Mesendoderm (in vitro differentiated cells): ENCODE data around the gene PTPRG.
A peak's percentile ranks its signal among the peaks of the same experiment; 100 is the strongest.

ENCODE experiments used
- DNase-seq: peaks from one replicate; pipeline ENCODE4 v3.0.0; 2013
- H2AK5ac ChIP-seq: 2 replicates; pipeline ENCODE4 v1.6.1; 2013; ENCODE audit warnings: low read length, inconsistent platforms
- H2BK120ac ChIP-seq: 2 replicates; pipeline ENCODE4 v1.6.1; 2013; ENCODE audit warnings: low read depth, mild to moderate bottlenecking, low read length, moderate library complexity, mixed read lengths
- H2BK15ac ChIP-seq: replicated peaks from 2 replicates; pipeline ENCODE4 v1.6.1; 2013; ENCODE audit warnings: low read depth, mild to moderate bottlenecking, moderate library complexity
- H2BK5ac ChIP-seq: 2 replicates; pipeline ENCODE4 v1.6.1; 2013; ENCODE audit warnings: low read length, inconsistent platforms
- H3K18ac ChIP-seq: 2 replicates; pipeline ENCODE4 v1.6.1; 2013; ENCODE audit warnings: mild to moderate bottlenecking, low read length, mixed read lengths
- H3K23ac ChIP-seq: one replicate; pipeline ENCODE4 v1.6.1; 2013; ENCODE audit warnings: low read length
- H3K27ac ChIP-seq: 2 replicates; pipeline ENCODE4 v1.5.1; 2013; ENCODE audit warnings: low read depth, mild to moderate bottlenecking, inconsistent platforms, low read length, moderate library complexity
- H3K27me3 ChIP-seq: 2 replicates; pipeline ENCODE4 v1.6.1; 2013; ENCODE audit warnings: low read length, control low read depth, mild to moderate bottlenecking, inconsistent platforms; ENCODE audit not compliant: insufficient read depth, poor library complexity
- H3K36me3 ChIP-seq: 2 replicates; pipeline ENCODE4 v1.6.1; 2013; ENCODE audit warnings: low read length, inconsistent platforms; ENCODE audit not compliant: control insufficient read depth, insufficient read depth
- H3K4ac ChIP-seq: one replicate; pipeline ENCODE4 v1.6.1; 2013; ENCODE audit warnings: low read depth, mild to moderate bottlenecking, low read length, moderate library complexity
- H3K4me1 ChIP-seq: 2 replicates; pipeline ENCODE4 v1.6.1; 2013; ENCODE audit warnings: low read depth, low read length, inconsistent platforms; ENCODE audit not compliant: control insufficient read depth
- H3K4me2 ChIP-seq: 2 replicates; pipeline ENCODE4 v1.6.1; 2013; ENCODE audit warnings: low read length
- H3K4me3 ChIP-seq: 2 replicates; pipeline ENCODE4 v1.5.1; 2013; ENCODE audit warnings: mild to moderate bottlenecking, low read length
- H3K56ac ChIP-seq: one replicate; pipeline ENCODE4 v1.6.1; 2013; ENCODE audit warnings: low read length
- H3K79me1 ChIP-seq: 2 replicates; pipeline ENCODE4 v1.6.1; 2013; ENCODE audit warnings: low read length, inconsistent platforms
- H3K79me2 ChIP-seq: 2 replicates; pipeline ENCODE4 v1.6.1; 2013; ENCODE audit warnings: mild to moderate bottlenecking, low read length; ENCODE audit not compliant: control insufficient read depth, insufficient read depth
- H3K9ac ChIP-seq: 2 replicates; pipeline ENCODE4 v1.6.1; 2013; ENCODE audit warnings: low read length, inconsistent platforms
- H4K5ac ChIP-seq: one replicate; pipeline ENCODE4 v1.6.1; 2013; ENCODE audit warnings: low read length
- H4K8ac ChIP-seq: one replicate; pipeline ENCODE4 v1.6.1; 2013; ENCODE audit warnings: low read depth, mild to moderate bottlenecking, control low read depth, low read length, moderate library complexity
- WGBS: extraction: QIAGEN DNeasy Blood & Tissue Kit; methylation state at CpG from one replicate; pipeline ENCODE4 v1.1.7; 2013; ENCODE audit warnings: low lambda C conversion rate, missing lambda C conversion rate; ENCODE audit not compliant: insufficient coverage; ENCODE audit errors: extremely low coverage; 5-methylcytosine and 5-hydroxymethylcytosine counted together

Gene PTPRG

GRCh38 chr3:61924991-61925390 lies 363.6 kb downstream of the PTPRG start:
- Histone ChIP-seq H3K36me3 (no peaks in the 10 kb centered on the region), H3K27me3 (no peaks in the 10 kb centered on the region), H3K79me2 (peaks cover 33% of the 10 kb centered on the region), H2BK5ac (no peak overlapping the region), H3K4me3 (no peak overlapping the region), H4K8ac (no peak overlapping the region), H3K56ac (no peak overlapping the region), H2AK5ac (no peak overlapping the region), H3K27ac (no peak overlapping the region), H3K9ac (no peak overlapping the region), H2BK120ac (no peak overlapping the region), H2BK15ac (no peak overlapping the region), H3K18ac (no peak overlapping the region), H3K4me2 (no peak overlapping the region), H3K4me1 (peaks cover 7% of the 10 kb centered on the region), H3K23ac (peak overlapping the region; percentile 4), H4K5ac (no peak overlapping the region), H3K4ac (no peak overlapping the region), H3K79me1 (peaks cover 16% of the 10 kb centered on the region)
- DNase-seq = no peak
- WGBS = no CpG with 5 or more reads among the region's 2 CpGs

- H3K9ac ChIP-seq = no peak overlapping the region
- peaks cover 16% of the 10 kb centered on the region for H3K79me1 ChIP-seq
- no peak overlapping the region for H3K27ac ChIP-seq
- H2AK5ac ChIP-seq = no peak overlapping the region
- DNase-seq = no peak
- WGBS = no CpG with 5 or more reads among the region's 5 CpGs
- H2BK5ac ChIP-seq = no peak overlapping the region
- no peak overlapping the region for H3K56ac ChIP-seq
- H3K23ac ChIP-seq = no peak overlapping the region
- no peak overlapping the region for H3K4ac ChIP-seq
- H4K8ac ChIP-seq = no peak overlapping the region
- H3K27me3 ChIP-seq = no peaks in the 10 kb centered on the region
- no peak overlapping the region for H3K4me2 ChIP-seq
- H3K36me3 ChIP-seq = no peaks in the 10 kb centered on the region
- no peak overlapping the region for H3K4me3 ChIP-seq
- no peak overlapping the region for H2BK15ac ChIP-seq
- no peak overlapping the region for H4K5ac ChIP-seq
- H3K18ac ChIP-seq = no peak overlapping the region
- H2BK120ac ChIP-seq = no peak overlapping the region
- peaks cover 7% of the 10 kb centered on the region for H3K4me1 ChIP-seq
- H3K79me2 ChIP-seq = peaks cover 35% of the 10 kb centered on the region
Observed at GRCh38 chr3:61925721-61926120, 364.4 kb downstream of the PTPRG start.

DNA sequence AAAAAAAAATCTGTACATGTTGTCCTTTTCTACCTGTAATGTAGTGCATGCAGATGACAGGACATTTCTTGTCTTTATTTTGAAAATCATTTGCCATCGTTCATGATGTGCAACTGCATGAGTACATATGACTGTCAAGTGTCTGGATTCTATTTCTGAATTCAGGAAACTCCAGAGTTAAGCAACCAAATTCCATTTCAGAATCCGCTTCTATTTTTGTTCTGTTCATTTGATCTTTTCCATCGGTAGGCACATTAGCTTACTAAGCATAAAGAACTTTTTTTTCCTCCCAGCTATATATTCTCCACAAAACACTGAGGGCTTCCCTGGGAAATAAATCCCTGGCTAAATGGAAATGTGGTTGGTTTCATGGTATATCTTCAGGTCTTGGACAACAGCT lies 365.6 kb downstream of the PTPRG start:
- peaks cover 7% of the 10 kb centered on the region for H3K4me1 ChIP-seq
- no peaks in the 10 kb centered on the region for H3K27me3 ChIP-seq
- no peak overlapping the region for H2BK15ac ChIP-seq
- H4K5ac ChIP-seq = no peak overlapping the region
- H3K79me1 ChIP-seq = peaks cover 23% of the 10 kb centered on the region
- H3K56ac ChIP-seq = no peak overlapping the region
- H3K4me2 ChIP-seq = no peak overlapping the region
- H3K79me2 ChIP-seq = peaks cover 42% of the 10 kb centered on the region
- no peak overlapping the region for H2BK5ac ChIP-seq
- WGBS = no CpG with 5 or more reads among the region's 3 CpGs
- H3K9ac ChIP-seq = no peak overlapping the region
- no peak overlapping the region for H2AK5ac ChIP-seq
- H3K4me3 ChIP-seq = no peak overlapping the region
- no peak overlapping the region for H2BK120ac ChIP-seq
- no peak for DNase-seq
- H3K23ac ChIP-seq = no peak overlapping the region
- no peak overlapping the region for H3K27ac ChIP-seq
- H3K18ac ChIP-seq = no peak overlapping the region
- no peak overlapping the region for H4K8ac ChIP-seq
- no peaks in the 10 kb centered on the region for H3K36me3 ChIP-seq
- no peak overlapping the region for H3K4ac ChIP-seq

GRCh38 chr3:61927332-61927731 lies 366.0 kb downstream of the PTPRG start:
- Histone ChIP-seq H4K5ac (no peak overlapping the region), H3K18ac (no peak overlapping the region), H3K23ac (no peak overlapping the region), H3K27ac (no peak overlapping the region), H3K27me3 (no peaks in the 10 kb centered on the region), H3K9ac (no peak overlapping the region), H3K79me1 (peaks cover 21% of the 10 kb centered on the region), H3K36me3 (no peaks in the 10 kb centered on the region), H4K8ac (no peak overlapping the region), H2BK15ac (no peak overlapping the region), H3K4me3 (no peak overlapping the region), H3K4me2 (no peak overlapping the region), H2BK5ac (no peak overlapping the region), H3K4me1 (peaks cover 7% of the 10 kb centered on the region), H3K4ac (no peak overlapping the region), H3K56ac (no peak overlapping the region), H2BK120ac (no peak overlapping the region), H2AK5ac (no peak overlapping the region), H3K79me2 (peaks cover 40% of the 10 kb centered on the region)
- no CpG with 5 or more reads among the region's 3 CpGs for WGBS
- no peak for DNase-seq

- no peak overlapping the region for H2AK5ac ChIP-seq
- H3K27ac ChIP-seq = no peak overlapping the region
- H3K27me3 ChIP-seq = no peaks in the 10 kb centered on the region
Observed at GRCh38 chr3:61928039-61928438, 366.7 kb downstream of the PTPRG start.

GRCh38 chr3:61928776-61929314 lies 367.5 kb downstream of the PTPRG start:
- Histone ChIP-seq H3K9ac (no peak overlapping the region), H3K18ac (no peak overlapping the region), H3K56ac (no peak overlapping the region), H3K4ac (no peak overlapping the region), H3K79me1 (peaks cover 26% of the 10 kb centered on the region), H2BK120ac (no peak overlapping the region), H4K5ac (no peak overlapping the region), H3K4me2 (no peak overlapping the region), H3K36me3 (no peaks in the 10 kb centered on the region), H3K4me1 (peaks cover 7% of the 10 kb centered on the region), H2AK5ac (no peak overlapping the region), H3K4me3 (no peak overlapping the region), H2BK15ac (no peak overlapping the region), H4K8ac (no peak overlapping the region), H3K79me2 (peaks cover 45% of the 10 kb centered on the region), H3K23ac (no peak overlapping the region), H2BK5ac (no peak overlapping the region), H3K27ac (no peak overlapping the region), H3K27me3 (no peaks in the 10 kb centered on the region)
- no peak for DNase-seq
- WGBS = no CpG with 5 or more reads among the region's 4 CpGs

More at GRCh38 chr3:61928039-61928438, 366.7 kb downstream of the PTPRG start:
- H3K4me2 ChIP-seq = no peak overlapping the region
- no peak overlapping the region for H2BK120ac ChIP-seq
- no peak overlapping the region for H2BK5ac ChIP-seq
- no peak overlapping the region for H4K8ac ChIP-seq
- no peak overlapping the region for H3K56ac ChIP-seq
- H3K18ac ChIP-seq = no peak overlapping the region
- H3K4me1 ChIP-seq = peaks cover 7% of the 10 kb centered on the region
- H3K23ac ChIP-seq = no peak overlapping the region
- no peak overlapping the region for H3K4ac ChIP-seq
- peaks cover 23% of the 10 kb centered on the region for H3K79me1 ChIP-seq
- no peak overlapping the region for H4K5ac ChIP-seq
- no peak for DNase-seq
- H2BK15ac ChIP-seq = no peak overlapping the region
- no peak overlapping the region for H3K4me3 ChIP-seq
- H3K9ac ChIP-seq = no peak overlapping the region
- H3K79me2 ChIP-seq = peaks cover 44% of the 10 kb centered on the region
- no peaks in the 10 kb centered on the region for H3K36me3 ChIP-seq
- no CpG with 5 or more reads among the region's 3 CpGs for WGBS
